Measurements from ENCODE around the gene C1QL2. TPM values are rescaled to one million over a fixed set of nuclear protein-coding genes. Genes with fewer than 3 reads are reported as not detected.

The C1QL2 gene
- total RNA-seq, 1 donor from 2014 or later: not detected

DNA sequence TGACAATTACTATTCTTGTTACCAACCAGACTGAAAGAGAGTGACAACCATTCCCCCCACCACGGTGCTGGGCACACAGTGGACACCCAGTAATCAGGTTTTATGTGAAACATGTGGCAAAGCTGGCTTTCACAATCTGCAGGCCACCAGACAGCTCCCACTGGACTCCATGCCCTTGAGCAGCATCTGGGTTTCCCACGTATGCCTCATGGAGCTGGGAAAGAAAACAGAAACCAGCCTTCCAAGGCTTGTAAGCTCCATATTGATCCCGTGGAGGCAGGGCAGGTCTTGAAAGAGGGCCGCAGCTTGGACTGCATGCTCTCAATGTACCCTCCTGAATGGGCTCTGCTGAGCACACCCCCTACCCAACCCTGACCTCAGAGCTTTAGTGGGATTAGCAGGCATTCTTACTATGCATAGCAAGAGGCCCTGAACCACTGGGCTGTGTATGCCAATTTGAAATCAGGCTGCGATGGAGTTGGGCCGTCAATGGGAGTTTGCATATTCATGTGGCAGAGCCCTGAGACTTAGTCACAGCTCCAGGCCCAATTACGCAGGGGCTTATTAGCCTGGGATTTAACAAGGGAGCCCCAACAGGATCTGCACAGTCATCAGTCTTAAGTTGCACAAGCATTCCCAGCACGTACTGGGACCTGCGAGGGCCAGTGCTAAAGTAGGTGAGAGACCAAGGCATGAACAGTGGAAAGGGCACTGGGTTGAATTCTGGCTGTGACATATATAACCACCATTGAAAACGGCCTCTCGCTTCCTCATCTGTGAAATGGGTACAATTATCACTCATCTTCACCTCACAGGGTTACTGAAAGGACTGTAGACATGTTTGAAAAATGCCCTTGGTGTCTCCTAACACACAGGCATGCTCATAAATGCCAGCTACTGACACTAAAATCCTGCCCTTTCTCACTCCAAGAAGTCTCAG, 10.5 kb downstream of the C1QL2 start:
- no peak for DNase-seq (ENCODE audit: low read depth)
- TF ChIP-seq, protein P1, sequence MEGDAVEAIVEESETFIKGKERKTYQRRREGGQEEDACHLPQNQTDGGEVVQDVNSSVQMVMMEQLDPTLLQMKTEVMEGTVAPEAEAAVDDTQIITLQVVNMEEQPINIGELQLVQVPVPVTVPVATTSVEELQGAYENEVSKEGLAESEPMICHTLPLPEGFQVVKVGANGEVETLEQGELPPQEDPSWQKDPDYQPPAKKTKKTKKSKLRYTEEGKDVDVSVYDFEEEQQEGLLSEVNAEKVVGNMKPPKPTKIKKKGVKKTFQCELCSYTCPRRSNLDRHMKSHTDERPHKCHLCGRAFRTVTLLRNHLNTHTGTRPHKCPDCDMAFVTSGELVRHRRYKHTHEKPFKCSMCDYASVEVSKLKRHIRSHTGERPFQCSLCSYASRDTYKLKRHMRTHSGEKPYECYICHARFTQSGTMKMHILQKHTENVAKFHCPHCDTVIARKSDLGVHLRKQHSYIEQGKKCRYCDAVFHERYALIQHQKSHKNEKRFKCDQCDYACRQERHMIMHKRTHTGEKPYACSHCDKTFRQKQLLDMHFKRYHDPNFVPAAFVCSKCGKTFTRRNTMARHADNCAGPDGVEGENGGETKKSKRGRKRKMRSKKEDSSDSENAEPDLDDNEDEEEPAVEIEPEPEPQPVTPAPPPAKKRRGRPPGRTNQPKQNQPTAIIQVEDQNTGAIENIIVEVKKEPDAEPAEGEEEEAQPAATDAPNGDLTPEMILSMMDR (conservative IDR thresholded peaks at IDR 0.05; ENCODE audit: low read depth, low read length): no peak
- no peak overlapping the region for H3K4me3 ChIP-seq (ENCODE audit: low read depth, low read length)

DNA sequence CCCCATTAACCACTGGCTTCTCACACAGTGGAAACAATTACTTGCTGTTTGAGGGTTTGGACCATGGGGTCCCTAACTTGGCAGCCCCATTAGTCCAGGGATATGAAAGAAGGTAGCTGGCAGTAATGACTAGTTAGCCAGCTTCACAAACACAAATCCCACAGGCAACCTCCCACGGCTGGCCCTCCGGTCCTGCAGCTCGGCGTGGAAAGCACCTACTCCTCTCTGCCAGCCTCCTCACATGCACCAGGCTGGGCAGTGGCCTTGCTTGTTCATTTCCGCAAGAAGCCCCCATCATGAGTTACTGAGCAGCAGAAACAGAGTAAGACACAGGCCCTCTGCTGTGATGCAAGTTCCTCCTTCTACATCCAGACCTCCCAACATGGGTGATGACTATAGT, 13.7 kb downstream of the C1QL2 start:
- no peak overlapping the region for H3K4me3 ChIP-seq (ENCODE audit: low read depth, low read length)
- TF ChIP-seq, protein P1 (conservative IDR thresholded peaks at IDR 0.05; ENCODE audit: low read depth, low read length): no peak
- no peak for DNase-seq (ENCODE audit: low read depth)

GRCh38 chr2:119142824-119143223, 15.7 kb downstream of the C1QL2 start:
- TF ChIP-seq, protein P1 (conservative IDR thresholded peaks at IDR 0.05; ENCODE audit: low read depth, low read length): no peak
- H3K4me3 ChIP-seq (ENCODE audit: low read depth, low read length): no peak overlapping the region
- no peak for DNase-seq (ENCODE audit: low read depth)

DNA sequence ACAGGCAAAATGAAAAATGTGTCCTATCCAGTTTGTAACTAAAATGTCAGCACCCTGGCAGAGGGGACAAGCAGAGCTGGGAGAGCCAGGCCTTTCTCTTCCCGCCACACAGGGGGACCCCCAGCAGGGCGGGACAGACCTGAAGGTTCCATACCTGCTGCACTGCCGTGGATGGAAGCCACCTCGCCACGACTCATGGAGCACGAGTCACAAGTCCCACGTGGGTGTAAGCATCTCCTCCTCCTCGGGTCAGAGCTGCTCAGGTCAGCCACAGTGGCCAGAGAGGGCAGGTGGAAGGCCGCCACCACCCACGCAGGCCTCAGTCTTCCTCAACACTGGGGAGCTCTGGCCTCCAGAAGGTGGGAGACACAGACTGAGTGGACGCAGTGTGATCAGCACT, 21.0 kb downstream of the C1QL2 start:
- H3K4me3 ChIP-seq (ENCODE audit: low read depth, low read length): no peak overlapping the region
- DNase-seq (ENCODE audit: low read depth): no peak
- TF ChIP-seq, protein P1 (conservative IDR thresholded peaks at IDR 0.05; ENCODE audit: low read depth, low read length): no peak

- TF ChIP-seq, protein P1 (conservative IDR thresholded peaks at IDR 0.05; ENCODE audit: low read depth, low read length): no peak
- no peak for DNase-seq (ENCODE audit: low read depth)
- H3K4me3 ChIP-seq (ENCODE audit: low read depth, low read length): no peak overlapping the region
Measured at GRCh38 chr2:119136872-119137271, 21.7 kb downstream of the C1QL2 start.

- TF ChIP-seq, protein P1 (conservative IDR thresholded peaks at IDR 0.05; ENCODE audit: low read depth, low read length): no peak
- H3K4me3 ChIP-seq (ENCODE audit: low read depth, low read length): no peak overlapping the region
- DNase-seq (ENCODE audit: low read depth): no peak
Measured at GRCh38 chr2:119136093-119136492, 22.5 kb downstream of the C1QL2 start.

DNA sequence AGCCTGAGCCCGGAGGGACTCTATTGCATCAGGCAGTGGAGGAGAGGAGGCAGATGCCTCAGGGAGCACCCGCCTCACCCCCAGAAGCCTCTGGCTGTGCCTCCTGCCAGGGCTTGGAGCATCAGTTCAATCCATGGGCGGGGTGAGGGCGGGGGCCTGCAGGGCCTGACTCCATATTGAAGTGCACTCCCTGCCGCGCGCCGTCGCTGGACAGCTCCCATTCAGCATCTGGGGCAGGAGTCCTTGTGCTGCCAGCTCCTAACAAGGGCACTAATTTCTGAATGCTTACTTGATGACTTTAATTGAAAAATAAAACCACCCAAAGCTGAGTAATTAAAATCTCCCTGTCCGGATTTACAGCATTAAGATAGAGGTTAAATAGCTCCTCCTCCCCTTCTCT, 23.8 kb downstream of the C1QL2 start:
- TF ChIP-seq, protein P1 (conservative IDR thresholded peaks at IDR 0.05; ENCODE audit: low read depth, low read length): no peak
- no peak overlapping the region for H3K4me3 ChIP-seq (ENCODE audit: low read depth, low read length)
- DNase-seq (ENCODE audit: low read depth): no peak

Data from epithelial cell of proximal tubule (primary cell).